Inferior parietal cortex (tissue), 1 donor: Measurements from ENCODE around the gene ITGAL.
"Not testable (repeated sequence)": the region's sequence is repeated elsewhere in the genome, so short reads cannot be mapped to it uniquely, and the experiment has no call there.

Experiments used
- DNase-seq: peaks from one replicate; pipeline ENCODE4 v3.0.0-alpha.2; 2016; ENCODE audit errors: extremely low spot score

Gene ITGAL

GRCh38 chr16:30491744-30492308 lies 19.3 kb downstream of the ITGAL start:
- peak; percentile 16 for DNase-seq

GRCh38 chr16:30493941-30494488 lies 21.5 kb downstream of the ITGAL start:
- no peak for DNase-seq

- no peak for DNase-seq
Observed at GRCh38 chr16:30494709-30495108, 22.2 kb downstream of the ITGAL start.

- DNase-seq: no peak
Observed at GRCh38 chr16:30499284-30499683, 26.7 kb downstream of the ITGAL start.

DNA sequence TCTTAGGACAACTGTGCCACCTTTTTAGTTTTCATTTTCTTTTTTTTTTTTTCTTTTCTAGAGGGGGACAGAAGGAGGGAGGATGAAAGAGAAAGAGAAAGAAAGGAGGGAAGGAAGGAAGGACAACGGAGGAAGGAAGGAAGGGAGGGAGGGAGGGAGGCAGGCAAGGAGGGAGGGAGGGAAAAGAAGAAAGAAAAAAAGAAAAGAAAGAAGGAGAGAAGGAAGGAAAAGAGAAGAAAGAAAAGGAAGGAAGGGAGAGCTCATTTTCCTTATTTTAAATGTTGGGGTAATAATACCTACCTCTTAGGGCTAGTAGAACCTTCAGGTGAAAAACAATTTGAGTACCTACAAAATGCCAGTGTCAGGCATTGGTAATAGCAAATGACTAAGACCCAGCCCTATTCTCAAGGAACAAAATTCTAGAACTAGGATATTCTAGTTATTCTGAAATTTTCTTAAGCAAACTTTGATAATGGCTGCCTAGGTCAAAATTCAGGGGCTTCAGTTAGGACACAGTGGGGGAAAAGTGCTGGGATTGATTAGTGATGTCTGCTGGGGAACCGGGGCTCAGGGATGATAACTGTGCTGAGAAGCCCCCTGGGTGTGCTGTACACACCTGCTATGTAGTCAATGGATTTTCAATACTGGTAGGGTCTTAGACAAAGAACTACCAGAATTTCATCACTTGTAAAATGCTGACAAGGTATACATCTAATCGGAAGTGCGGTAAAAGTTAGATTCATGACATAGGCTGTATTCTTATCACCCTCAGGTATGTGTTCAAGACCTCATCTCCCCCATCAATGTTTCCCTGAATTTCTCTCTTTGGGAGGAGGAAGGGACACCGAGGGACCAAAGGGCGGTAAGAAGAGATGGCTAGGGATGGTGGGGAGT lies 31.1 kb downstream of the ITGAL start:
- DNase-seq: no peak

- no peak for DNase-seq
Observed at GRCh38 chr16:30509081-30509765, 36.7 kb downstream of the ITGAL start.

- DNase-seq: no peak
Observed at GRCh38 chr16:30510376-30510938, 37.9 kb downstream of the ITGAL start.

GRCh38 chr16:30511509-30511908 lies 39.0 kb downstream of the ITGAL start:
- DNase-seq: no peak

DNA sequence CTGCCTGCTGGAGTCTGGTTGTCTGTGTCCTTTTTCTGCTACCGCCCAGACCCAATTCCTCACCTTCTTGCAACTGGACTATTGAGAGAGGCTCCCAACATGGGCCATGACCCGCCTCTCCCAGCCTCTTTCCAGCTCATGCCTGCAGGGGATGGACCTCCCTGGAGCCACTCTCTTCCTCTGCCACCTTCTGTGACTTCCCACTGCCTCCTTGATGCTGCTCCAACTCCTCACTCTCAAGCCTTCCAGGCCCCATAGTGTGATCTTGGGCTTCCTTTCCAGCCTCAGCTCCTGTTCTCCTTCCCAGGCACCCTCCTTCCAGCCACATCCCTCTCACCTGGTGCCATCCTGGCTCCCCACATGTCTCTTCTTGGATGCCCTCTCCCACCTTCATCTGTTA lies 42.7 kb downstream of the ITGAL start:
- DNase-seq: no peak

- DNase-seq: no peak
Observed at GRCh38 chr16:30518552-30518951, 46.0 kb downstream of the ITGAL start.

- DNase-seq: no peak
Observed at GRCh38 chr16:30519120-30520049, 46.8 kb downstream of the ITGAL start.

DNA sequence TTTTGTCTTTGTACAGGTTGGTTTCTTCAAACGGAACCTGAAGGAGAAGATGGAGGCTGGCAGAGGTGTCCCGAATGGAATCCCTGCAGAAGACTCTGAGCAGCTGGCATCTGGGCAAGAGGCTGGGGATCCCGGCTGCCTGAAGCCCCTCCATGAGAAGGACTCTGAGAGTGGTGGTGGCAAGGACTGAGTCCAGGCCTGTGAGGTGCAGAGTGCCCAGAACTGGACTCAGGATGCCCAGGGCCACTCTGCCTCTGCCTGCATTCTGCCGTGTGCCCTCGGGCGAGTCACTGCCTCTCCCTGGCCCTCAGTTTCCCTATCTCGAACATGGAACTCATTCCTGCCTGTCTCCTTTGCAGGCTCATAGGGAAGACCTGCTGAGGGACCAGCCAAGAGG lies 48.9 kb downstream of the ITGAL start:
- DNase-seq: no peak

- DNase-seq: no peak
Observed at GRCh38 chr16:30521873-30522641, 49.5 kb downstream of the ITGAL start.

DNA sequence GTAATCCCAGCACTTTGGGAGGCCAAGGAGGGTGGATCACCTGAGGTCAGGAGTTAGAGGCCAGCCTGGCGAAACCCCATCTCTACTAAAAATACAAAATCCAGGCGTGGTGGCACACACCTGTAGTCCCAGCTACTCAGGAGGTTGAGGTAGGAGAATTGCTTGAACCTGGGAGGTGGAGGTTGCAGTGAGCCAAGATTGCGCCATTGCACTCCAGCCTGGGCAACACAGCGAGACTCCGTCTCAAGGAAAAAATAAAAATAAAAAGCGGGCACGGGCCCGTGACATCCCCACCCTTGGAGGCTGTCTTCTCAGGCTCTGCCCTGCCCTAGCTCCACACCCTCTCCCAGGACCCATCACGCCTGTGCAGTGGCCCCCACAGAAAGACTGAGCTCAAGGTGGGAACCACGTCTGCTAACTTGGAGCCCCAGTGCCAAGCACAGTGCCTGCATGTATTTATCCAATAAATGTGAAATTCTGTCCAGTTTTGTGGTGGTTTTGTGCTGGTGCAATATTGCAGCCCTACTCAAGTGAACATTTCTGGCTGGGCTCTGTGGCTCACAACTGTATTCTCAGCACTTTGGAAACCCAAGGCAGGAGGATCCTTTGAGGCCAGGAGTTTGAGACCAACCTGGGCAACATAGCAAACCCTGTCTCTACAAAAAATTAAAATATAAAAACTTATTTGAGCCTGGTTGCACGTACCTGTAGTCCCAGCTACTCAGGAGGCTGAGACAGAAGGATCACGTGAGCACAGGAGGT lies 50.3 kb downstream of the ITGAL start:
- not testable (repeated sequence) for DNase-seq

DNA sequence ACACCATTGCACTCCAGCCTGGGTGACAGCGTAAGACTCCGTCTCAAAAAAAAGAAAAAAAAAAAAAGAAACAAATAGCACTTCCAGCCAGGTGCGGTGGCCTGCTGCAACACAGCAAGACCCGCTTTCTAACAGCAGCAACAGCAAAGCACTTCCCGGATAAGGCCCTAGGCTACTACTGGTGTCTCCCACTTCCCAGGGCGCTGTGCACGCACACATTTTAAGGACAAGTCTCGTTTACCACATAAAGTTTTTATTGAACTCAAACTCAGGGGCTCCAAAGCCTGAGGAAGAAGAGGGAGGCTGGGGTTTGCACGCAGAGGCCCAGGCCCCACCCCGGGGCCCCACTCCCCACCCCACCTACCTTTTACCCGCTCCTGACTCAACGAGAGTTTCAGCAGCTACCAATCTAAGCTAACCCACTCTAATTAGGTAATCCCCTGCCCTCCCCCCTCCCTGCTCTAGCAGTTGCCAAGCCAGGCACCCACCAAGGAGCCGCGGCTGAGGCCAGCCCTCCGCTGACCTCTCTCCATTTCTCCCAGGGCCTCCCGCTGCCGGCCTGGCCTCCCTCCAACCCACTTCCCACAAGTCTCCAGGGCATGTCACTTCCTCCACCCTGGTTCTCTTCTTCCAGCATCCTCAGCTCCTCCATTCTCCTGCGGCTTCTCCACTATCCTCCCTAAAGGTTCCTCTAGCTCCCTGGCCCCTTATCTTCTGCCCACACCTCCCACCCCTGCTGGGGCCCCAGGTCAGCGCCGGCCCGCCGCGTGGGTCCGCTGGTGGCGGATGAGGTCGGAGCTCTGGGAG lies 51.4 kb downstream of the ITGAL start:
- no peak for DNase-seq

GRCh38 chr16:30524575-30525568 lies 52.3 kb downstream of the ITGAL start:
- no peak for DNase-seq

DNA sequence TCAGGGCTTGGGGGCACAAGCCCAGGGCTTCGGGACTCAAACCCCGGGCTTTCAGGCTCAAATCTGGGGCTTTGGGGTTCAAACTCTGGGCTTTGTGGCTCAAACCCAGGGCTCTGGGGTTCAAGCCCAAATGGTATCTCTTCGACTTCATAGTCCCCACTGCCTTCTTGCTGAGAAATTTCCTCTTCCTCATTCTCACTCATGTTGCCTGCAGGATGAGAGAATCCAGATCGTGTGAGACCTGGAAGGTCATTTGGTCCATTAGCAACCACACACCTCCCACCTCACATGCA lies 53.2 kb downstream of the ITGAL start:
- DNase-seq: no peak
